Fibroblast of pulmonary artery (primary cell): ENCODE data around the gene SYT2.
"Not testable (repeated sequence)": the region's sequence is repeated elsewhere in the genome, so short reads cannot be mapped to it uniquely, and the experiment has no call there.

Experiments
- DNase-seq: peaks from one replicate; pipeline ENCODE4 v3.0.0-alpha.2; 2010; ENCODE audit warnings: low read depth
- H3K4me3 ChIP-seq: replicated peaks from 2 replicates; pipeline ENCODE4 v1.5.1; 2011; ENCODE audit warnings: low read depth, mild to moderate bottlenecking, control low read depth, low read length, moderate library complexity
- CTCF ChIP-seq: IDR thresholded peaks from 2 replicates; pipeline ENCODE4 v1.5.1; 2011; ENCODE audit warnings: mild to moderate bottlenecking, control low read depth, low read length, inconsistent platforms; ENCODE audit errors: missing control alignments

Gene SYT2

GRCh38 chr1:202716654-202717053 is 6.4 kb upstream of the SYT2 start:
- H3K4me3 ChIP-seq: no peak overlapping the region
- TF ChIP-seq CTCF: no peak
- no peak for DNase-seq

- H3K4me3 ChIP-seq, DNase-seq: not testable (repeated sequence)
Measured at GRCh38 chr1:202714202-202714601, 3.9 kb upstream of the SYT2 start.

- no peak overlapping the region for H3K4me3 ChIP-seq
- no peak for TF ChIP-seq CTCF
- peak; percentile 49 for DNase-seq
Measured at GRCh38 chr1:202713110-202713509, 2.9 kb upstream of the SYT2 start.

GRCh38 chr1:202711949-202712635 is 1.8 kb upstream of the SYT2 start:
- TF ChIP-seq CTCF: no peak
- no peak for DNase-seq
- H3K4me3 ChIP-seq: no peak overlapping the region

GRCh38 chr1:202709276-202710041 is 795 bp downstream of the SYT2 start:
- no peak for TF ChIP-seq CTCF
- no peak overlapping the region for H3K4me3 ChIP-seq
- DNase-seq: no peak

GRCh38 chr1:202708456-202709275 is 1.6 kb downstream of the SYT2 start:
- no peak for TF ChIP-seq CTCF
- H3K4me3 ChIP-seq: no peak overlapping the region
- DNase-seq: no peak

GRCh38 chr1:202706851-202707250 is 3.4 kb downstream of the SYT2 start:
- H3K4me3 ChIP-seq: no peak overlapping the region
- no peak for TF ChIP-seq CTCF
- DNase-seq: no peak
